ENCODE measurements around the gene TFCP2L1.

The TFCP2L1 gene

DNA sequence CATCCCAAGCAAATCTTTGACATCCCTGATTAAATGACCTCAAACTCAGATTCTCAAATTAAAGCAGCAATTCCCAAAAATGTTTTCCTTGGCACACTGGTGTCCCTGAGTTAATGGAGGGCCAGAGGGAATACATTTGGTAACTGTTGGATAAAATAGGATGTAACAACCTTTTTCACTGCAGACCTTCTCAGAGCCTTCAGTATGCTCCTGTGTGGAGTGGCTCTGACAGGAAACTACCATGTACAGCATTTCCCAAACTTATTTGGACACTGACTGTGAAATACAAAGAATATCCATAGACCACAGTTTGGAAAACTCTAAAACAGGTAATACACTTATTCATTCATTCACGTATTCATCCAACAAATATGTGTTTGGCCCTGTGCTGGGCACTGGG lies 91.8 kb downstream of the TFCP2L1 start:
- no peak for DNase-seq

DNA sequence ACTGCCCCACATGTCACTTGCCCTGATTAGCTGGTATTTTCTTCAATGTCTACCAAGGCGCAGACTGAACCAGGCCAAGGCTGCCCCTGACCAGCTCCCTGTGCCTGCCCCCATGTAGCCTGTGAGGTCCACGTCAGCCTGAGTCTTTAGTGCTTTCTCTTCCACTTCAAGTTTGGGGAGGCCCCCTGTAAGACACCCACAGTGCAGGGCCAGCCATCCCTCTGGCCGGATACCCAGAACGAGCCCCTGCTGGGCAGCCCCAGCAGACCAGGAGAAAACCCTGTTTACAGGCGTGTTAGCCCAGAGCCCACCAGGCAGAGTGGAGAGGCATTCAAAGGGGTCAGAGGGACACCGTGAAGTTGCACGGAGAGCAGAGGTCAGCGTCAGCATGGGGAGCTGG lies 92.4 kb downstream of the TFCP2L1 start:
- DNase-seq, result no peak

DNA sequence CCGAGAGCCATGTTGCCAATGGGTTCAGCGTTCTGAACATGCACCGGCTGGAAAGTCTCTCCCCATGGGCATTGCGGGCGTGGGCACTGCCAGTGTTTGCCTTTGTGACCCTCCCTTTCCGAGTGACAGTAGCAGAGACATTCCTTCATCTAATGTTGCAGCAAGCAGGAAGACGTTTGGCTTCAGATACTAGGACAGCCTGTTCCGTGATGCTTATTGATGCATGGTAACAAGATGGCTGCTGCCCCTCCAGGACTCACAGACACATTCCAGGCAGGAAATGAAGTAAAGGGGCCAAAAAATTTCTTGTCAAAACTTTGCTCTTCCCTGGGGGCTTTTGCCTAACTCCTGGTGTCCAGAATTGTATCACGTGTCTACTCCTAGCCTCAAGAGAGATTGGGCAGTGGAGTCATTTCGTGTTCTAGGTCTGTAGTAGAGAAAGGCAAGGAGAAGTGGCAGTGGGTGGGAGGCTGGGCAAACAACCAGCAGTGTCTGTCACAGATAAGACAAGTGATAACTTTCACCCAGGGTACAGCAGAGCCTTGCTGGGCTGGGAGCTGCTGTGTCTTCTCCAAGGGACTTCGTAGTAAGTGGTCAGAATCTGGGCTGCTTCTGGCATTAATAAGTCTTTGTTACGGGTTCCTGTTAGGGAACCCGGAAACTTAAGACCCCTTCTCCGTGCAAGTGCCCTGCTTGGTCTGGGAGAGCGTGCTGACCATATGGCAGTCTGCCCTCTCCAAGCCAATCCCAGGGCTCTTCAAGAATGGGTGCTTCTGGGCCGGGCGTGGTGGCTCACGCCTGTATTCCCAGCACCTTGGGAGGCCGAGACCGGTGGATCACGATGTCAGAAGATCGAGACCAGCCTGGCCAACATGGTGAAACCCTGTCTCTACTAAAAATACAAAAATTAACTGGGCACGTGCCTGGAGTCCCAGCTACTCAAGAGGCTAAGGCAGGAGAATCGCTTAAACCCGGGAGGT lies 93.5 kb downstream of the TFCP2L1 start:
- DNase-seq, result no peak

DNA sequence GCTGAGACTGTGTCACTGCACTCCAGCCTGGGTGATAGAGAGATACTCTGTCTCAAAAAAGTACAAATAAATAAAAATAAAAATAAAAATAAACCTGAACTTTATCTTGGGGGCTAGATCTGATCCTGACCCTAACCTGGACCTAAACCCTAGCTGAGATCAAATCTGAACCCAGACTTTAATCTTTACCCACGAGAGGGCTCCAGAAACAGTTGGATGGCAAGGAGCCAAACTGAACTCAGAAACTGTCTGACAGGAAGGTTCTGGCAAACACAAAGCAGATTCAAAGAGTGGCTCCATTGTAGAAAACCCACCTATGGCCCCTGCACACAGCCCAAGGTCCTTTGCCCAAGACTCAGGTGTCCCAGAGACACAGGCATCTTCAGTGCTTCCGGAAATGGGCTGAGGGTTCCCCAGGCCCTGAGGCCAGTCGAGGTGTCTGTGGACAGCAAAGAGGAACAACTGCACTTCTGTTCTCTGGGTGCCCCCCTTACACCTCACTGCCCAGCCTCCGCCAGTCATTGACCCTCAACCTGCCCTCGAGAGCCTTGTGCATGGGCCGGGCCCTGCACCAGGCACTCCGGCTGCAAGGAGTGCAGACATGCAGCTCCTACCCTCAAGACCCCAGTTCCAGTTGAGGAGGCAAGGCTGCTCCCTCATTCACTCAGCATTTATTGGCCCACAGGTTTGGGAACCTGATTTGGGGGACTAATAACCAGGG lies 95.2 kb downstream of the TFCP2L1 start:
- DNase-seq, result no peak

DNA sequence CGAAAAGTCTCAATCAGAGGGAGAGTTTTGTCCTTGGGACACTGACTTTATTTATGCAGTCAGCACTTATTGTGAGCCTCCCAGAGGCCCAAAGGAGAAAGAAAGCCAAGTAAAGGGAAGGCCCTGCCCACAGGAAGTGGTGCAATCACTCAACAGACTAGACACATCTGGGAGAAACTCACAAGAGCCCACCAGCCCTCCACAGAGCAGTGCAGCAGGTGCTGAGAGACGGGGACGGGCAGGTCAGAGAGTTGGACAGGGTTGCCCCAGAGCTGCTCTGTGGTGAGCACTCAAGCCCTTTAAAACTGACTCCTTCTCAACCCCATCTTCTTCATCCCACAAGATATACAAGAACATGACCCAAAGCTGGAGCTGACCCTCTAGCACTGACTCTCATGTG lies 96.0 kb downstream of the TFCP2L1 start:
- no peak for DNase-seq

DNA sequence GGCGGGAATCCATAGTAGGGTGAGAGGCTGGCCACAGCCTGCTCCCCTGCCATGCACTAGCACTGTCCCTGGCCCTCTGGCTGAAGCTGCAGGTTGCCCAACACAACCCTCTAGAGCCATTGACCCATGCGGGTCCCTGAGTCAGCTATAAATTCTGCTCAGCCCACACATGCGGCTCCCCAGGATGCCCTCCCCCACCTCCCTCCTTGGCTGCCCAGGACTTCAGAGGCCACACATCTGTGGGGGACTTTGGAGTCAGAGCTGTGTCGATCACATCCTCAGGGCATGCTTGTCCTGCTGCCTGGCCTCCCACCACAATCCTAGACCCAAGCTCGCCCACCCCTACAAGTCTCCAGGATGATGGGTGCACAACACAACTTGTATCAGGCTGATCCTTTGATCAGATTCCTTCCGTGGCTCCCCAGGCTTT lies 97.0 kb downstream of the TFCP2L1 start:
- DNase-seq, result no peak

DNA sequence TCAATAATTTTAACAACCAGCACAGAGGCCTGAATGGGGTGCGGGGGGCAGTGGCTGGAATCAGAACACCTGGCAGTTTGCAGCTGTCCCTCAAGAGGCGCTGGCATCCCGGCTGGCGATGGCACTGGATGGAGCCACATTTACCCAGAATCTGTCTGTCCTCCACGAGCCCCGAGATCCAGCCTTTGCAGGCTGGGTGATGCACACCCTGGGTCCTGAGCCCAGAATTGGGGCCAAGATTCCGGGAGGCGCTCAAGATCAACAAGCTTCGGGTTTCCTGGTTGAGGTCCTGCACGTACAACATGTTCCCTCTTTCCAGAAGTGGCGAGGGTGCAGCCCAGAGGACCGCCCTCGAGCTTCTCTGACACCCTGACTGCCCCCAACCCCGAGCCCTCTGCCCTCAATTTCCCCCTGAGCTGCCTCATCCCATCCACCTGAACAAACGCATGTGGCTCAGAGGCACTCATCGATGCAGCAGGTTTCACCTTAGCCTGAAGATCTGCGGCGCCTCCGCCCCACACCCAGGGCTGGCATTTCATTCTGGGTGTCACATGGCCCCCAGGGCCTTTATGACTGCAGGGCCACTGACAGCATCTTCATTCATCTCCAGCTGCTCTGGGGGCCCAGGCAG lies 97.5 kb downstream of the TFCP2L1 start:
- DNase-seq, result no peak

- DNase-seq, result peak; percentile 39
Measured at GRCh38 chr2:121186261-121186660, 98.7 kb downstream of the TFCP2L1 start.

- DNase-seq, result peak; percentile 86
Measured at GRCh38 chr2:121185571-121186074, 99.4 kb downstream of the TFCP2L1 start.

DNA sequence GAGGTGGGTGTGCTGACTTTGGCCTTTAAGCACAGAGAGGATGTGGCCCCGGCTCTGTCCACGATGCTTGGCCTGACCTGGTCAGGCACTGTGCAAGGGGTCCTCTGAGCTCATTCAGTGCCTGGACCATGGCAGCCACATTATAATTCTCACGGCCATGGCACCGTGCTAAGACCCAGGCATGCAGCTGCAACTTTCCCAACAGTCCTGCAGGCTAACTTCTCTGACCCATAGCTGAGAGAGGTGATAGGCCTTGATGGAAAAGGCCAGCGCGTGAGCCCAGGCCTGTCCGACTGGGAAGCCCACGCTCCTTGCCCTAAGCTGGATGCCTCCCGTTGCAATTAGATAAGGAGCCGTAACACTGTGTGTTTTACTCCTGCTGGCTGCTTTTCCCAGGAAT lies 99.9 kb downstream of the TFCP2L1 start:
- DNase-seq, result no peak

- DNase-seq, result peak; percentile 94
Measured at GRCh38 chr2:121184248-121184862, 100.6 kb downstream of the TFCP2L1 start.

GRCh38 chr2:121182520-121182919 lies 102.5 kb downstream of the TFCP2L1 start:
- DNase-seq, result no peak

GRCh38 chr2:121179467-121179866 lies 105.5 kb downstream of the TFCP2L1 start:
- DNase-seq, result no peak

GRCh38 chr2:121178730-121179129 lies 106.3 kb downstream of the TFCP2L1 start:
- DNase-seq, result no peak

DNA sequence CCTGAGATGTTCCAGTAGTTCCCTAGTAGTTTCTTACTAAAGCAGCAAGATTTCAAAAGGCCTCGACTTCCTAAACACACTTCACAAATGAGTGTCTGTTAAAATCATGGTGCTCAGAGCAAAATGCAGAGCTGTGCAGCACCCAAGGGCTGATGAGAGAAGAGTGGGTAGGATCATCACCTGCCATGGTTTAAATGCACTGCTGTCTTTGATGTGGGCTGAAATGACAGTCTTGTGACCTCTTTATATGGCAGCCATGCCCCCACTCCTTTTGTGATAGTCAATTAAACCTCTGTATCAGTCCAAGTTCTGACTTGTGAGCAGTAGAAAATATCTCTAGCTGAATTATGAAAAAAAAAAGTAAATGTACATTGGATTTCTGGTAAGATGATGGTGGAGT lies 107.1 kb downstream of the TFCP2L1 start:
- no peak for DNase-seq

GRCh38 chr2:121175326-121175725 lies 109.7 kb downstream of the TFCP2L1 start:
- DNase-seq, result no peak

DNA sequence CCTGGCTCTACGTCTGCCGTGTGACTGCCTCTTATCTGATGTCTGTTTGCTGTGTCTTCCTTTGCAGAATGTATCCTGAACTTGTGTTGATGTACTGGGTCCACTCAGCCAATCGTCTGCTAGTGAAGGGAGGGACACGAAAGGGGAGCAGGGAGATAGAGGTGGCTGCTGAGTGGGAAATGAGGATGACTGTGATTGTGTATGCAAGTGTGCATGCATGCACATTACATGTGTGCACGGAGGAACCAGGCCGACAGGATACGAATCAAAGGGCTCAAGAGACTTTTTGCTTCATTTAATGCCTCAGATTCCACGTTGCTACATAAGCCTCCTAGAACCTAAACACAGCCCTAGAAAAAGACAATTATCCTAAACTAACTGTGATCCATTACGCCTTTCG lies 111.2 kb downstream of the TFCP2L1 start:
- no peak for DNase-seq

DNA sequence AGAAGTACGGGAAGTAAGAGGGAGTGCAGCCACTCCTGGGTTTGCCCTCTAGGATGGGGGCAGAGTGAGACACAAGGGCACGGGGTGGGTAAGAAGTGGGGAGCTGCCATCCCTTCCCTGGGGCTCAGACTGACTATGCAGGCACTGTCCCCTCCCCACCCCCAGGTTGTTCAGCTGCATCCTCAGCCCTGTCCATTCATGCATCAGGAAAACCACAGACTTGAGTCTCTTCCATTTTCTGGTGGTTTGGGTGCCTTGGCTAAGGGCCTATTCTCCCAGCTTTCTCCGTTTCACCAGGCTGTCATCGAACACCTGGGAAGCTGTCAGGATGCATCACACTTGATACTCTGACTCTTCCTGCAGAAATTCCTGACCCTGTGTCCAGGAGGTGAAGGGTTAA lies 111.9 kb downstream of the TFCP2L1 start:
- DNase-seq, result no peak

- no peak for DNase-seq
Measured at GRCh38 chr2:121172456-121172855, 112.5 kb downstream of the TFCP2L1 start.

- DNase-seq, result no peak
Measured at GRCh38 chr2:121171625-121172119, 113.3 kb downstream of the TFCP2L1 start.

DNA sequence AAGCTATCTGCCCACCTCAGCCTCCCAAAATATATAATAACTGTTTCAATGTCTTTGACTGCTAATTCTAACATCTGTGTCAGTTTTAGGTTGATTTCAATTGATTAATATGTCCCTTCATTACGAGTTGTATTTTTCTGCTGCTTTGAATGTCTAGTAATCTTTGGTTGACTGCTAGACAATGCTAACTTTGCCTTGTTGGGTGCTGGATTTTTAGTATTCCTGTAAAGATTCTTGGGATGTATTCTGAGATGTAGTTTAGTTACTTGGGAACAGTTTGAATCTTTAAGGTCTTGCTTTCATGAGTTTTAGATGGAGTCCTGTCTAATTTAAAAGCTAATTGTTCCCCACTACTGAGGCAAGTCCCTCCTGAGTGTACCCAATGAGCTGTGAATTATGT lies 114.4 kb downstream of the TFCP2L1 start:
- no peak for DNase-seq

DNA sequence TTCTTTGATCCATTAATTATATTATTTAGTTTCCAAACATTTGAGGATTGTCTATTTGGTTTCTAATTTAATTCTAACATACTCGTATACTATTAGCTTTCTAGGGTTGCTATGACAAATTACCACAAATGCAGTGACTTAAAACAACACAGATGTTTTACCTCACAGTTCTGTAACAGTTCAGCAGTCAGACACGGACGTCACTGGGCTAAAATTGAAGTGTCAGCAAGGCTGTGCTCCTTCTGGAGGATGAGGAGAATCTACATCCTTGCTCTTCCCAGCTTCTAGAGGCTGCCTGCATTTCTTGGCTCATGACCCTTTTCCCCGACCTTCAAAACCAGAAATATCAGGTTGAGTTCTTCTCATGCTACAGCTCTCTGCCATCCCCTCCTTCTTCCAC lies 117.6 kb downstream of the TFCP2L1 start:
- DNase-seq, result no peak
